ENCODE results near the gene RELN.
"Not testable (repeated sequence)": the region's sequence is repeated elsewhere in the genome, so short reads cannot be mapped to it uniquely, and the experiment has no call there.

The RELN gene

DNA sequence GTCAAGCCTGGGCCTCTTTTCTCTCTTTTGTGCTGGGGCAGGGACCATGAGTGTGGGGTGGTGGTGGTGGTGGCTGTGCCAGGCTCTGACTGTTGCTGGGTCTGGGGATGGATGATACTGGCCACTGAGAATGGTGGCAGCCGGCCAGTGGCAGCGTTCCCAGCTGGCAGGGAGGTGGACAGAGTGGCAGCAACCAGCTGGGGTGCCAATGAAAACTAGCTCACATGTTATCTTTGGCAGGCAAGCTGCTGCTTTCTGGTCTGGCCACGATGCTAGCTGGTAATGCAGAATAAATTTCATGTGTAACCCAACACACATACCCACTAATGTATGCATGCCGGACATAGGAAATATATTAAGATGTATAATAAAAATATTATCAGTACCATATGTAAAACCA is 448.4 kb downstream of the RELN start:
- no peak for DNase-seq

DNA sequence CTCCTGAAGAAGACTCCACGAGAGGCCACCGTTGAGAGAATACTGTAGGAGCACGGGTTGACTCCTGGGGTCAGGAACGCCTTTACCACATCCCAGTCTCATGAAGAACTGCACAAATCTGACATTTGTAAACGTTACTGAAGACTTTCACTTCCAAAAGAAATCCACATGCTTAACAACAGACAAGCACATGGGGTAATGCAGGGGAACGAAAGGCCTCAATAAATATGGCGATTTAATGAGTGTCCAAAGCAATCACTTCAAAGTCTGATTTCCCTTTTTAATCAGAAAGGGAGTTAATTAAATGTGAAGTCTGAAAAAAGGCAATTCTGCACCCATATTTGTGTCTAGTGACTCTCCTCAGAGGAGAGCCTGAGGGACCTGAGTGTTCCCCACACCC is 449.1 kb downstream of the RELN start:
- DNase-seq = no peak

DNA sequence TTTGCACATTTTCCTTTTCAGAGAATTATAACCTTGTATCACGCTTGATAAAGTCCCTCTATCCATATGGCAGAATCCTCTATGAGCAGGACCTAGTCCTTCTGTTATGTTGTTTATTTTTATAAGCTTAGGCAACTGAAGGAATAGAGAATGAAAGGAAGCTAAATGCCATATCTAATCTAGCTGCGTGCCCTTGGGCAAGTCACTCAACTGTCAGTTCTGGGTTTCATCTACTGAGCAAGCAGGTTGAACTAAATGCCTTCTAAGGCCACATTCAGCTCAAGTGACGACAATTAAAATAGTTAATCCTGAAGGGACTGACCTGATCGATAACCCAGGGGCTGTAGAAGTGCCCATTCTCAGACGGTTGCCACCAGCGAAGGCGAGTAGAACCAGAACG is 449.6 kb downstream of the RELN start:
- DNase-seq = no peak

DNA sequence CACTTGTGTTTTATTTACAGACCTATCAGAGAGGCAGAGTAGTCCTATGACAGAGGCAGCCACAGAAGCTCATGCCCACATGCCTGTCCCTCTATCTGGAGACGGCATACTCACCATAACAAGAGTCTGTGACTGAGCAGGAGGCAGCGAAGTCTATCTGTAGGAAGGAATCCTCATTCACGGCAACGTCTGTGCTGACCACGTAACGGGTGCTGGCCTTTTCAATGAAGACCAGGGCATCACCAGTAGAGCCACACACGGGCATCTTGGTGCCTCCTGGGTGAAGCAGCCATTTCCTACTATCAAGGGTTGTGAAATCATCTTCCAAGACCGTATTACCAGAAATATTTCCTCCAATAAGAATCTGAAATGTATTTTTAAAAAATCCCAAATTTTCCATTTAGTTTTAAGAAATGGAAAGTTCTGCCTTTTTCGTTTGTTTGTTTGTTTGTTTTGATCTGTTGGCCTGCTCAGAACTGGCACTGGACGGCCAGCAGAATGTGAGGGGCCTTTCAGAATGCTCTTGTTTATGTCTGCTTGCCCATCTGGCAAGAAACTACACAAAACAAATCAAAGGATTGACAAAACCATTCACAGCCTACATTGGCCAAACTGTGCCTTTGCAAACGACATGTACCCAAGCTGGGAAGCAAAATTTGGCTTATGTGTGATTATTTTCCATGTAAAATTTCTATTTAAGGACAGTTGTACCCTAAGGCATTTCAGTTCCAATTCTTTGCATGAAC is 450.3 kb downstream of the RELN start:
- no peak for DNase-seq

DNA sequence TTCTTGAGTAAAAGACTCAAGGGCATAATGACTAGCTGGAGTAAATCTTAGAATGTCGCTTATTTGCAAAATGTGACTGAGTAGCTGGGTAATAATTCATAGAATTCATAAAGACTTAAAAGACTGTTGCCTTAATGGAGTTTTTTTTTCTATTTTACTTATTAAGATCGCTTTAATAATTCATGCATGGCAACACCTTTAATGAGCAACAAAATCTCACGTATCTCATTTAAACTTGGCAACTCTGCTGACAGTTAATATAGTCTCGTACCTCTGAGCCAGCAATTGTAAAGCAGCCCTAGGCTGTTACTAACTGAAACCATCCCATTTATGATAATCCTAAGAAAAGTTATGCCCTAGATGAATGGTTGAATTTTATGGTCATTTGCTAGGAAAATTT is 455.7 kb downstream of the RELN start:
- no peak for DNase-seq

DNA sequence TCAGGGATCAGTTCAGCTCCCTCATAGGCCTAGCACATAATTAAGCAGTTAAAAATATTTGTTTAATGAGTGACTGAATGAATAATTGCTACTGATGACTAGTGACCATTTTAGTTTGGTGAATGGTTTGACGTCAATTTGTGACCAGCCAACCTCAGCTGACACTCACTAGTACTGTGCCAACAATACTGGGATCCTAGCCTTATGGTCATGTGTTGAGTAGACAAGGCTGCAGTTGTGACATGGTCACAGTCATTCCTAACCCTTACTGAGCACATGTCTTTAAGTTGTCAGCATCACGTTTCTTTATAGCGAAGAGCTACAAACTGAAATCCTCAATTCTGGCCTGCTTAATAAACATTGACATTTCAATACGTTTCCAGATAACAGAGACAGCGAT is 456.5 kb downstream of the RELN start:
- DNase-seq = no peak

DNA sequence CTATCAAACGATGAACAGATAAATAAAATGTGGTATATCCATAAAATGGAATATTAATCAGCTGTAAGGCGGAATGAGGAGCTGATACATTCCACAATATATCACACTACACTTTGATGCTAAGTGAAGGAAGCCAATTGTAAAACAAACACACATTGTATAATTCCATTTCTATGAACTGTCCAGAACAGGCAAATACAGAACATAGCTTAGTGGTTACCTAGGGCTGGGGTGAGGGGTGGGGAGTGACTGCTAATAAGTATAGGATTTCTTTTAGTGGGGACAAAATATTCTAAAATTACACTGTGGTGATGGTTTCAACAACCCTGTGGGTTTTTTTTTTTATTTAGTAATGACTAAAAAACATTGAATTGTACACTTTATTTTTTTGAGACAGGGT is 461.3 kb downstream of the RELN start:
- no peak for DNase-seq

DNA sequence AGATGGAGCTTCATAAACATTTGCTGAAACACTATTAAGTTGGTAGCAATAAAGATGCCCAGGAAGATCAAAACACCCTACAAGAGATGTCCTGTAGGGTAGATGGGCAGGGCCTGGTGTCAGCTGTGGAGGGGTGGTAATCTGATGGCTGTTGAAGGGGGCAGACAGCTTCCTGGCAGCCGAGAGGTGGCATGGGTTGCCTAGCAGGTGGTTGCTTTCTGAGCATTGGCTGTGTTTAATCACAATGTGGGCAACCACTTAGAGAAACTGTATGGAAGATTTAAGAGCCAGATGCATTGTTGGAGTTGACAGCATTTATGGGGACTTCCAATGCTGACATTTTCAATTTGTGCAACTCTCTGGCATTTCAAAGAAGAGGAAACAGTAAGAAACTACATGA is 463.5 kb downstream of the RELN start:
- DNase-seq = no peak

DNA sequence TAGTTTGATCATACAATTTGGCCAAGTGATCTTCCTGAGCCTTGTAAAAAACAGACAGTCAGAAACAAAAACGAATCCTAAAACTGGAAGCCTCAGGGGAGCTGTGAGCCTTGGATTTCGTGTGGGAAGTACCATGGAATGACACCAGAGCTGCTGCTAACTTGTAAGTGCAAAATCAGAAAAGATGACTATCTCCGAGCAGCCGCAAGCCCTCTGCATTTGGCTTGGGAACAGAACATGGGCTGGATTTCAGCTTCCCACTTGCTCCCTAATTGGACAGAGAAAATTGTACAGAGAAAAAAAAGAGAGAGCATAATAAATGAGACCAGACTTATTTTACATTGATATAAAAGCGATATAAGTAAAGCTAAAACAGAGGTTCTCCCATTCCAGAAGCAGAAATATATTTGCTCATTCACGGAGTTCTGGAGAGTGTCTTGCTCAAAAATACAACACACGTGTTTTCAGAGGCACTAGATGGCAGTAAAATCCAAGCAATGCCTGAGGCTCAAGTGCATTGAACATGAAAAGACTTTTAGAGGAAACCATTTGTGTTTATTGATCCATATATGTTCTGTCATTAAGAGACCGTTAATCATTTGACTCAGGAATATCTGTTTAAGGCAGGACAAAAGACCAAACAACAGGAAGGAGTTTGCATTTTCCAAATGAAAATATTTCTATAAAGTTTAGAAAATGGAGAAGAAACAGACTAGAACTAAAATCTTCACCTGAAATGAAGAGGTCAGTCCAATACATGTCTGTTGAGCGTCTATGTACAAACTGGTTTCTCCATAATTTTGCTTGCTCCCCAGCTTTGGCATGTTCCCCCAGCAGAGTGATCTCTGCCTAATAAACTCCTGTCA is 465.2 kb downstream of the RELN start:
- DNase-seq = no peak

DNA sequence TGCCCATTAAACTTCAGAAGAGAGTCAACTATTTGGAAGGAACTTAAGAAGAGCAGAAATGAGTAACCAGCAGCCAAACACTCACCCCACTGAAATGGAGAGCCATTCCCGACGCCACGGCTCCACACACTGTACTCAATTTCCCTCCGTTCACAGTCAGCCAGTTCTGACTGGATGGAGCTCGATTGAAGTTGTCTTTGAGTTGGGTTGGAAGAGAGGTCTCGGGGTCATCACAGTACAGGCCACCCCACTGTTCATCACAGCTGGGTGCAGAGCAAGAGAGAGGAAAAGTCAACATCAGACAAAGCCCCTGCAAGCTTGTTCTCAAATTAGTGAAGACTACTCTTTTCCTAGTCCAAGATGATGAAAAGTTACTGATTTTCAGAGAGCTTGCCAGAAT is 467.5 kb downstream of the RELN start:
- no peak for DNase-seq

DNA sequence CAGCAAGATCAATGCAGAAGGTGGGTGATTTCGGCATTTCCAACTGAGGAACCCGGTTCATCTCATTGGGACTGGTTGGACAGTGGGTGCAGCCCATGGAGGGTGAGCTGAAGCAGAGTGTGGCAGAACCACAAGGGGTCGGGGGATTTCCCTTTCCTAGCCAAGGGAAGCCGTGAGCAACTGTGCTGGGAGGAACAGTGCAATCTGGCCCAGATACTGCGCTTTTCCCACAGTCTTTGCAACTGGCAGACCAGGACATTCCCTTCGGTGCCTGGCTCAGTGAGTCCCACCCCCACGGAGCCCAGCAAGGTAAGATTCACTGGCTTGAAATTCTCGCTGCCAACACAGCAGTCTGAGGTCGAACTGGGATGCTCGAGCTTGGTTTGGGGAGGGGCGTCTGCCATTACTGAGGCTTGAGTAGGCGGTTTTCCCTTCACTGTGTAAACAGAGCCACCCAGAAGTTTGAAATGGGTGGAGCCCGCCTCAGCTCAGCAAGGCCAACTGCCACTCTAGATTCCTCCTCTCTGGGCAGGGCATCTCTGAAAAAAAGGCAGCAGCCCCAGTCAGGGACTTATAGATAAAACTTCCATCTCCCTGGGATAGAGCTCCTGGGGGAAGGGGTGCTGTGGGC is 484.8 kb downstream of the RELN start:
- DNase-seq = no peak

DNA sequence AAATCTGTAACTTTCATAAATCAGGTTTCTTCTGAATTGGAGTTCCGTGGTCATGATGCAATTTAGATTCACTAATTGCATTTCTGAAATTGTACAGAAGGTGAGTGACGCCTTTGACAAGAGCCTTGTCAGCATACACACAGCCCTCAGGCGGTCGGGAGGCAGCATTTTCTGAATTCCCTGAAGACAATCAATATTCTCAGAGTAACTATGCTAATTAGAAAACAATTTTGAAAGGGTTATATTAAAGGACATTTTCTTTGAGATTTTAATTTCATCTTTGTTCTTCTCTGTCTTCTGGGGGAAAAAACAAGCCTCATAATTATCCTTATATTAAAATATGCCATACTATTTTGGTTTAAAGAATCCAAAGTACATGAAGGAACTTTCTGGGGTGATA is 488.3 kb downstream of the RELN start:
- no peak for DNase-seq

DNA sequence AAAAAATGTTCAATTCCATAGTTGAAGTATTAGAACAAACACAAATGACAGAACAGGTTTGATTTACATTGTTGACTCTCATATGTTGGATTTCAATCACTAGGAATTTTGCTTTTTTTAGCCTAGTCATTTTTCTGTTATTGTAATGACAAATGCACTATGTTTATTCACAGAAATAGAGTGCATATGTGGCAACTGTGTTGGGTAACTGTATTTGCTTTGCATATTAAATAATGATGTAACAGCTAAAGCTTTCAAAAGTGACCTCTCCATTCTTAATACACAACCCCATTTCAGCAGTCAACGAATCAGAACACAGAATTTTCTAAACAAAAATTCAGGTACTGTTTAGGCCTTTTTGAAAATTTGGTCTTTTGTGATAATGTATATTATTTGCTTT is 489.5 kb downstream of the RELN start:
- DNase-seq = no peak

DNA sequence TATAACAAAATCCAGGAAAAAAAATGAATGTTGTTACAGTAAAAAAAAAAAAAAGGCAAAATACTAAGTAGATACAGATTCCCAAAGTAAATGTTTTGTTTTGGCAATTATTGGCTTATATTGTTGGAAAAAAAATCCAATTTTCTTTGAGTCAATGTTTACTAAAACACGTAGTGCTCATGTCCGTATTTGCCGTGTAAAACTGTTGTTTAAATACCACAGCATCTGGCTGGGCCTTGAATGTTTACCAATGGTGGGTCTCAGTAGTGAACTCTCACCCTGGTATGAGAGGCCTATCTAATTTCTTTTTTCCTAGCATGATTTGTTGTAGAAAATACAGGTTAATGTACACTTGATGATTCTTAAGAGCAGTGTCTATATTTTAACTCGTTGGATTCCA is 502.0 kb downstream of the RELN start:
- DNase-seq = no peak

DNA sequence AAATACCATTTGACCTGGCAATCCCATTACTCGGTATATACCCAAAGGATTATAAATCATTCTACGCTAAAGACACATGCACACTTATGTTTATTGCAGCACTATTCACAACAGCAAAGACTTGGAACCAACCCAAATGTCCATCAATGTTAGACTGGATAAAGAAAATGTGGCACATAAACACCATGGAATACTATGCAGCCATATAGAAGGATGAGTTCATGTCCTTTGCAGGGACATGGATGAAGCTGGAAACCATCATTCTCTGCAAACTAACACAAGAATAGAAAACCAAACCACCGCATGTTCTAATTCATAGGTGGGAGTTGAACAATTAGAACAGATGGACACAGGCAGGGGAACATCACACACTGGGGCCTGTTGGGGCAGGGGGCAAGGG is 502.6 kb downstream of the RELN start:
- not testable (repeated sequence) for DNase-seq

DNA sequence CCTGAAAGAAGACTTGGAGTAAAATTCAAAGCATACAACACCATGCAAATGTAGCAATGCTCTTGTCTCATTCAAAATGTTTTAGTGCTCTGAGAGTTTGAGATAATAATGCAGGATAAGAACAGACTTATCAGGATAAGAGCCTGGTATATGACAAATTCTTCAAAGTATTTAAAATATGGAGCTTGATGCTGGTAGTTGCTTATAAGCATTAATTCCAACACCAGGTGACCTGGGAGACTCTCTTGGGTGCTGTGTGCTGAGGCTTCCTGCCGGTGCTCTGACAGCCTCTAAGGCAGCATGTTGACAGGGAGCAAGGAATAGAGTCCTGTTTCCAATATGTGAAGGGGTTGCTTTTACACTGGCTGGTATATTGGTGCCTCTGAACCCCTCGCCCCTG is 508.7 kb downstream of the RELN start:
- DNase-seq = no peak

DNA sequence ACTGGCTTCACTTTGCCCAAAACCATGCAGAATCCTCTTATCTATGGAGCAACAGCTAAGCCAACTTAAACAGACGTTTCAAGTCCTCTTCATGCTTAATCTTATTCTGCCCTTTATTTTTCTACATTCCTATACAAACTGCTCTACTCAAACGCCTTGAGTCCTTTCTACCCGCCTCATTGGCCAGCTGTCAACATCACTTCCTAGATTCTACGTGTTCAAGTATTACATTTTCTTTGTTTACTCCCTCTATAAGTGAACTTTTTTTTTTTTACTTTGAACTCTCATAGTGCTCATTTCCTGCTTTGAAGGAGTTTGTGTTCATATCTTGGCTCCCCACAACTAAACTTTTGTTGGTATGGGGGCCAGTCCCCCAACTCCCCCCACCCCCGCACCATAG is 514.5 kb downstream of the RELN start:
- DNase-seq = no peak

DNA sequence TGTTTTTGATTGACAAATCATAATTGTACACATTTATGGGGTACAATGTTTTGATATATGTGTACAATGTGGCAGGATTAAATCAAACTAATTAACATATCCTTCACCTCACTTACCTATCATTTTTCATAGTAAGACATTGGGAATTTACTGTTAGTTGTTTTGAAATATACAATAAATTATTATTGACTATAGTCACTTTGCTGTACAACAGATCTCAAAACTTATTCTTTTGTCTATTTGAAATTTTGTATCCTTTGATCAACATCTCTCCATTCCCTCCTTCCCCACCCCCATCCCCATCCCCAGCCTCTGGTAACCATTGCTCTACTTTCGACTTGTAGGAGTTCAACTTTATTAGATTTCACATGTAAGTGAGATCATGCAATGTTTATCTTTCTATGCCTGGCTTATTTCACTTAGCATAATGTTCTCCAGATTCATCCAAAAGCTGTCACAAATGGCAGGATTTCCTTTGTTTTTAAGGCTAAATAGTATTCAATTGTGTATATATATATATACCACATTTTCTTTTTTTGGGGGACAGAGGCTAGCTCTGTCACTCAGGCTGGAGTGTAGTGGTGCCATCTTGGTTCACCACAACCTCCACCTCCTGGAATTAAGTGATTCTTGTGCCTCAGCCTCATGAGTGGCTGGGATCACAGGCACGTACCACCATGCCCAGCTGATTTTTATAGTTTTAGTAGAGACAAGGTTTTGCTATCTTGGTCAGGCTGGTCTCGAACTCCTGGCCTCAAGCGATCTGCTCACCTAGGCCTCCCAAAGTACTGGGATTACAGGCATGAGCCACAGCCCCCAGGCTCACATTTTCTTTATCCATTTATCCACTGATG is 520.1 kb downstream of the RELN start:
- DNase-seq = no peak

DNA sequence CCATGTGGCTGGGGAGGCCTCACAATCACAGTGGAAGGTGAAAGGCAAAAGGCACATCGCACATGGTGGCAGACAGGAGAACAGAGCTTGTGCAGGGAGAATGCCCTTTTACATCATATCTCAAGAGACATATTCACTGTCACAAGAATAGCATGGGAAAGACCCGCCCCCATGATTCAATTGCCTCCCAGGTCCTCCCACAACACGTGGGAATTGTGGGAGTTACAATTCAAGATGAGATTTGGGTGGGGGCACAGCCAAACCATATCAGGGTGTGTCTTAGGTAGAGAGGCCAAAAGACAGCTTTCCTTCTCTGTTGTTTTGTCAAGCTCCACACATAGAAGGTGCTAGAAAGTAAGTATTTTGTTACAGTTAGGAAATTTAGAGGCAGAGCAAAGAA is 522.6 kb downstream of the RELN start:
- DNase-seq = no peak

DNA sequence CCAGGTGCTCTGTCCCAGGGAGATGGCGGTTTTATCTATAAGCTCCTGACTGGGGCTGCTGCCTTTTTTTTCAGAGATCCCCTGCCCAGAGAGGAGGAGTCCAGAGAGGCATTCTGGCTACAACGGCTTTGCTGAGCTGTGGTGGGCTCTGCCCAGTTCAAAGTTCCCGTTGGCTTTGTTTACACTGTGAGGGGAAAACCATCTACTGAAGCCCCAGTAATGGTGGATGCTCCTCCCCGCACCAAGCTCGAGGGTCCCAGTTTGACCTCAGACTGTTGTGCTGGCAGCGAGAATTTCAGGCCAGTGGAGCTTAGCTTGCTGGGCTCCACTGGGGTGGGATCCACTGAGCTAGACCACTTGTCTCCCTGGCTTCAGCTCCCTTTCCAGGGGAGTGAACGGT is 527.1 kb downstream of the RELN start:
- no peak for DNase-seq

DNA sequence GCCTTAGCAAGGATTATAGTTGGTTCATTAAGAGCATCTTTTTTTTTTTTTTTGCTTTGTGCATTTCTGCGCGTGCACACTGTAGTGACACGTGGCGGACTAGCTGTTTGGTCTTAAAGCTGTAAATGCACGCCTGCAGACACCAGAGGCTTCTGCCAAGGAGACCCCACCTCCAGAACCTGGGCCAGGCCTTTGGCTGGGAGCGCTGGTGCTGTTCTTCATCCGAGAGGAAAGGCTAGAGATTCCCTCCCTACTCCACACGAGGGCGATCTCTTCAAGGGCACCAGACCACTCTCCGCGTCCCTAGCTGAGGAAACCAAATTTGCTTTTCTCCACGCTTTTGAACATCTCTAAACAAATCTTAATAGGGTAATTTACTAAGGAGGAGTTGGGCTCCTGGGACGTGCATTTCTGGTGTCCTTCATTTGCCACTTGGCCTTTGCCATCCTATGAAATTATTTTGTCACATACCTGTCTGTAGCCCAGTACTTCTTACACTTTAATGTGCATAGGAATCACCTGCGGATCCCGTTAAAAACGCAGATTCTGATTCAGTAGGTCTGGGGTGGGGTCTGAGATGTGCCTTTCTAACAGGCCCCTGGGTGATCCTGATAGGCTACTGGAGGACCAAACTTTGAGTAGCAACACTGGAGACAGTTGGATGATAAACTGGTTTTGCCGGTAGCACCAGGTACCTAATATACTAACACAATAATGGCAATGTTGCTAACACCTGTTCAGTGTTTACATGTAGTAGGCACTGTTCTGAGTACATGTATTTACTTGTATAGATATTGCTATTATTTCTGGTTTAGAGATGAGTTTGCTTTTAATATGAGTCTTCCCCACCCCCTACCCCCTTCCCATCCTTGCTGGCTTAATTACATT is 542.1 kb downstream of the RELN start:
- DNase-seq = peak in 1 of 2 experiments; percentile 12

DNA sequence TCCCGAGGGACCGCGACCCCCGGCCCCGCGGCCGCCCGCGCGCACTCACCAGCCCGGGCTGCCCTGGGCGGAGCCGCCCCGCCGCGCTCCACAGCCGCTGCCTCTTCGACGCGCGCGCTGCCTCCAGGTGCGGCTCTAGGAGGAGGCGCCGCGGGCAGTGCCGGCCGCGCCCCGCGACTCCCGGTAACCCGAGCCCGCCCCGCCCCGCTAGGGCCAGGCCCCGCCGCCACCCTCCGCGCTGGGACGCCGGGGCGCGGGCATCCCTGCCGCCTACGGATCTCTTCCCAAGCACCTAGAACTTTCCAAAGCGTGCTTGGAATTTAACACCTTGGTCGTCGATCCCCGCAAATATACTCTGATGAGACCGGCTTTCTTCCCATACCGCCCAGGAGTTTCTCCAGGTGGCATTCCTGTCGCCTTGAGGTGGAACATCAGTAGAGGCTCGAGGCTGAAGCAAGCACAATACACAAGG is 543.4 kb downstream of the RELN start, which contains the start of gene SLC26A5:
TSS of gene SLC26A5 (minus strand) at position 159 of the 472 bp plus-strand sequence. CDS start 24,693 bp downstream, outside the sequence.
- DNase-seq = peak in 1 of 2 experiments; percentile 15

Data from stimulated activated CD4-positive, alpha-beta T cell treated with anti-CD3 and anti-CD28 coated beads, Interleukin-4, amount 100 ng/mL, for 4 hours (primary cell).